Nephron (organoid): ENCODE measurements around the gene STPG1.

Experiments
- H3K27ac Mint-ChIP-seq, 3 experiments: 2 replicates each; pipeline ENCODE4 v1.8.0; 2020; ENCODE audit warnings: mixed read lengths in 3 of 3, mild to moderate bottlenecking in 2 of 3, moderate library complexity in 1 of 3
- H3K27me3 Mint-ChIP-seq: 2 replicates; pipeline ENCODE4 v1.8.0; 2021; ENCODE audit warnings: low read depth, mild to moderate bottlenecking, moderate library complexity, mixed read lengths
- H3K36me3 Mint-ChIP-seq: 2 replicates; pipeline ENCODE4 v1.8.0; 2020; ENCODE audit warnings: low read depth, mixed read lengths
- H3K4me1 Mint-ChIP-seq: 2 replicates; pipeline ENCODE4 v1.8.0; 2020; ENCODE audit warnings: mixed read lengths
- H3K4me3 Mint-ChIP-seq, 3 experiments: 2 replicates each; pipeline ENCODE4 v1.8.0; 2020; ENCODE audit warnings: mild to moderate bottlenecking in 3 of 3, mixed read lengths in 3 of 3, moderate library complexity in 2 of 3
- H3K9me3 Mint-ChIP-seq: 2 replicates; pipeline ENCODE4 v1.8.0; 2020; ENCODE audit warnings: mixed read lengths
- TF ChIP-seq, protein P1 (sequence below), 3 experiments: fragments of 200-600 bp; sonication (generic); IDR thresholded peaks; one replicate each; pipeline ENCODE4 v1.5.0; 2021; ENCODE audit warnings: antibody characterized with exemption in 3 of 3; ENCODE audit not compliant: unreplicated experiment in 3 of 3

STPG1 gene

DNA sequence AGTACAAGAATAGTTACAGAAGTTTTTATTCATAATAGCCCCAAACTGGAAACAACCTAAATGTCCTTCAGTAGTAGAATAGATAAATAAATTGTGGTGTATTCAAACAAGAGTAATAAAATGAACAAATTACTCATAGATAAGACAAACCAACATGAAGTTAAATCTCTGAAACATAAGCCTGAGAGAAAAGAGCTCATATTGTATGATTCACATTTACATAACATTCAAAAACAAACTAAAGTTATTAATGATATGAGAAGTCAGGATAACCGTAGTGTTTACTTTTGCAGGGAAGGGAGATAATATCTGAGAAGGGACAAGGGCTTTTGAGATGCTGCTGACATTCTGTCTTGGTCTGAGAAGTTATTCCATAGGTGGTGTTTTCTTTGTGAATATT, 13.5 kb downstream of the STPG1 start:
- TF ChIP-seq, protein P1, sequence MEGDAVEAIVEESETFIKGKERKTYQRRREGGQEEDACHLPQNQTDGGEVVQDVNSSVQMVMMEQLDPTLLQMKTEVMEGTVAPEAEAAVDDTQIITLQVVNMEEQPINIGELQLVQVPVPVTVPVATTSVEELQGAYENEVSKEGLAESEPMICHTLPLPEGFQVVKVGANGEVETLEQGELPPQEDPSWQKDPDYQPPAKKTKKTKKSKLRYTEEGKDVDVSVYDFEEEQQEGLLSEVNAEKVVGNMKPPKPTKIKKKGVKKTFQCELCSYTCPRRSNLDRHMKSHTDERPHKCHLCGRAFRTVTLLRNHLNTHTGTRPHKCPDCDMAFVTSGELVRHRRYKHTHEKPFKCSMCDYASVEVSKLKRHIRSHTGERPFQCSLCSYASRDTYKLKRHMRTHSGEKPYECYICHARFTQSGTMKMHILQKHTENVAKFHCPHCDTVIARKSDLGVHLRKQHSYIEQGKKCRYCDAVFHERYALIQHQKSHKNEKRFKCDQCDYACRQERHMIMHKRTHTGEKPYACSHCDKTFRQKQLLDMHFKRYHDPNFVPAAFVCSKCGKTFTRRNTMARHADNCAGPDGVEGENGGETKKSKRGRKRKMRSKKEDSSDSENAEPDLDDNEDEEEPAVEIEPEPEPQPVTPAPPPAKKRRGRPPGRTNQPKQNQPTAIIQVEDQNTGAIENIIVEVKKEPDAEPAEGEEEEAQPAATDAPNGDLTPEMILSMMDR (IDR thresholded peaks at IDR 0.05; ENCODE audit: unreplicated experiment in 3 of 3), result no peak
- Mint-ChIP-seq H3K27ac (no peak overlapping the region), H3K36me3 (peaks cover 12% of the 10 kb centered on the region), H3K9me3 (no peaks in the 10 kb centered on the region), H3K4me1 (no peaks in the 10 kb centered on the region), H3K27me3 (no peaks in the 10 kb centered on the region), H3K4me3 (no peak overlapping the region)

DNA sequence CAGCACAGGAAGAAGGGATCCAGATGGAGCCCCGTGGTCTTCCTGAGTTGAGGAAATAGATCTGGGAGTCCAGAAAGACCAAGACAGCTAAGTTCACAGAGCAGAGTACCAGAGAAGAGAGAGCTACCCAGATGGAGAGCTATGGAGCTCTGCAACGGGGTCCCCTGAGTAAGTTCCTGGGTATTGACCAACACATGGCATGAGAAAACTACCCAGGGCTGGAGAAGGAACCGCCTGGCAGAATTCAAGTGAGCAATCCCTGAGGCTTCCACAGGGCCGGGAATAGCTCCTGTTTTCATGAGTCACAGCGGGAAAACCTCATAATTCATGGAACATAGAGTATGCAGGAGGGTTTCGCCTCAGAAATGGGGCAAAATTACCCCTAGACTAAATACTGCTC, 19.7 kb downstream of the STPG1 start:
- TF ChIP-seq, protein P1 (IDR thresholded peaks at IDR 0.05; ENCODE audit: unreplicated experiment in 3 of 3), result no peak
- Mint-ChIP-seq H3K4me1 (peaks cover 33% of the 10 kb centered on the region), H3K27me3 (peaks cover 5% of the 10 kb centered on the region), H3K27ac (peak overlapping the region; percentile 20 to 69 (median 29)), H3K4me3 (no peak overlapping the region), H3K9me3 (no peaks in the 10 kb centered on the region), H3K36me3 (peaks cover 3% of the 10 kb centered on the region)

DNA sequence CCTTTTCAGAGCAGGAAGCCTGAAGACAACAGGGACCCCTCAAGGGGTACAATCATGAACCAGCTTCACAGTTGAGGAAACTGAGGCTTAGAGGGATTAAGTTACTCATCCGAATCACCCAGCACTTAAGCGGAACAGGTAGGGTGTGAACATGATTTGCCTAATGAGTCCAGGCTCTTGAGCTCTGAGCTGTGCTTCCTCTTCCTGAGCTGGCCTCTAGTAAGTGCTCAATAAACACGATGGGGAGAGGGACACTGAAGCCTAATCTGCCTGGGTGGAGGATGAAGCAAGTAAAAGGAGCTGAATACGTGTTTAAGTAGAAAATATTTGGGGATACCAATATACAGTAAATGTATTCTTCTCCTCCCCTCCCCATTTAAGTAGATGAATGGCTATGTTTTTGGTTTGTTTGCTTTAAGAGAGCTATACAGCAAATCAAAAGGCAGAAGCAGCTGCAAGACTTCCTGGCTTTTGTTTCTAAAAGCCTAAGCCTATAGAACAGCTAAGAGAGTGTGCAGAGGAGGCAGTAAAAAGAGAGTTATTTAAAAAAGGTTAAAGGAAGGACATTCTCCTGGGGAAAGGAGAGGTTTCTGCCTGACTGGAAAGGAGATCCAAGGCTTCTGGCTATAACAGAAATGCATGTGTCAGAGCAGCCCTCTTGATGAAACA, 20.5 kb downstream of the STPG1 start:
- Mint-ChIP-seq H3K27ac (peak overlapping the region; percentile 20 to 69 (median 29)), H3K36me3 (peaks cover 3% of the 10 kb centered on the region), H3K4me3 (no peak overlapping the region), H3K9me3 (no peaks in the 10 kb centered on the region), H3K27me3 (peaks cover 5% of the 10 kb centered on the region), H3K4me1 (peaks cover 33% of the 10 kb centered on the region)
- TF ChIP-seq, protein P1 (IDR thresholded peaks at IDR 0.05; ENCODE audit: unreplicated experiment in 3 of 3), result no peak

DNA sequence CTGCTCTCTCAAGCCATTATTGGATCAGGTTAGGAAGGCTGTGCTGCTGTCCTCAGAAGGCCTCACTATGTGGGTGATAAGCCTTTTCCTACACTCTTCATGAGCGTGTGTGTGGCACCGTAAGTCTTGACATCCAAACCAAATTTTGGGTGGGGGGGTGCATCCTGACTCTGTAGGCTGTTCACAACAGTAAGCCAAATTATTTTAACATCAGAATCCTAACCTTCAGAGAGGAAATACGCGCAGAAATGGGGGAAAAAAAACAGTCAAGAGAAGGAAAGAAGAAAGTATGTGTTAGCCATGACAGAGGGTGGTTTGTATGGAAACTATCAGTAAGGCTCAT, 21.0 kb downstream of the STPG1 start:
- Mint-ChIP-seq H3K9me3 (no peaks in the 10 kb centered on the region), H3K36me3 (peaks cover 3% of the 10 kb centered on the region)
- TF ChIP-seq, protein P1 (IDR thresholded peaks at IDR 0.05; ENCODE audit: unreplicated experiment in 3 of 3), result peak in 1 of 3 experiments; percentile 39

DNA sequence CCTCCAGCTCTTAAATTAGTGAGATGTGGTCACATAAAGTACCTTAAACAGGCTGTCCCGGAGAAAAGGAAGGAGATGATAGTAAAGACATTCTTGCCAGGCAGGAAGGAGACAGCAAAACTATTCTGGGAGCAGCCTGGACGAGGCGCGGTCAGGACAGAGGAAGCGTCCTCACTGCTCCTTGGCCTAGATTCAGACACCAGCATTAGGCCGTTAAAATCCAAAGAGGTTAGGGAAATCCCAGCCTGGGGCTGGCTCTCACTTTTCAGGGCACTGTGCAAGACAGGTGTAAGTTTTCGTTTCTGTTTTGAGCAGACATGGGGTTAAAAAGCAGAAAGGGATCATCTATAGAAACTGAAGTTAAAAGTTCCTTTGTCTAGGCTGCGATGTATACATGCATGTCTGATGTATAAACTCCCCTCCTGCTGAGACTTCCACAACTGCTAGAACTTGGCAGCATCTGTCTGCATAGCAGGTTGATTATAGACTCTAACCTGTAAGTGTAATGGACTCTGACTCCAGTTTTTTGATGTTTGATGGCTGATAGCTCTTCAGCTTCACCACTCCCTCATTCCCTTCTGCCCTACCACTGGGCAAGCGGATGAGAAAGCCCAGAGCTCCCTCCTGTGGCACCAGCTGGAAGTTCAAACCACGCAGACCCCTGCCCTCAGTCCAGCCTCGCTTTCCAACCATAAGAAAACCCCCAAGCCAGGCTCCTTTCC, 21.5 kb downstream of the STPG1 start:
- H3K4me3 Mint-ChIP-seq, result no peak overlapping the region
- H3K36me3 Mint-ChIP-seq, result peaks cover under 1% of the 10 kb centered on the region
- peaks cover 6% of the 10 kb centered on the region for H3K27me3 Mint-ChIP-seq
- TF ChIP-seq, protein P1 (IDR thresholded peaks at IDR 0.05; ENCODE audit: unreplicated experiment in 3 of 3), result peak; percentile 72 to 79 (median 74)
- H3K9me3 Mint-ChIP-seq, result no peaks in the 10 kb centered on the region
- peaks cover 33% of the 10 kb centered on the region for H3K4me1 Mint-ChIP-seq
- peak overlapping the region; percentile 16 to 78 (median 69) for H3K27ac Mint-ChIP-seq

More for the DNA sequence above, 21.0 kb downstream of the STPG1 start:
- Mint-ChIP-seq H3K4me3 (no peak overlapping the region), H3K4me1 (peaks cover 33% of the 10 kb centered on the region), H3K27me3 (peaks cover 5% of the 10 kb centered on the region), H3K27ac (peak overlapping the region in 2 of 3 experiments; percentile 16 to 69)
